ENCODE measurements around the gene CDK5RAP2.

DNA sequence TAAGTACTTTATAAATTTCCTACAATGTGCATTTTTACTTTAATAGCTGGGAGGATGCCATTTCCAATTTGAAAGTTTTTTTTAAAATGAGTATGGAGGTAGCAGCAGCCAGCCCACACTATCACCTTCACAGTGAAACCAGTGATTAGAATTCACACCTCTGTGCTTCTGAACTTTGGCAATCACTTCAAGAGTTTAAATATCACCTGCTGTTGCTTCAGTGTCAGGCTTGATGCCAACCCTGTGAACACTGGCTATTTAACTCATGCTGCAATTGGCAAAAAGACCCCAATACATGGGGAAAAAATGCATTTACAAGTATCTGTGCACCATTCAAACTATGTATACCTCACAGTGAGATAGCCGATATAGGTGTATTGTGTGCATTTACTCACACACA lies 57.4 kb downstream of the CDK5RAP2 start:
- TF ChIP-seq, protein P1, sequence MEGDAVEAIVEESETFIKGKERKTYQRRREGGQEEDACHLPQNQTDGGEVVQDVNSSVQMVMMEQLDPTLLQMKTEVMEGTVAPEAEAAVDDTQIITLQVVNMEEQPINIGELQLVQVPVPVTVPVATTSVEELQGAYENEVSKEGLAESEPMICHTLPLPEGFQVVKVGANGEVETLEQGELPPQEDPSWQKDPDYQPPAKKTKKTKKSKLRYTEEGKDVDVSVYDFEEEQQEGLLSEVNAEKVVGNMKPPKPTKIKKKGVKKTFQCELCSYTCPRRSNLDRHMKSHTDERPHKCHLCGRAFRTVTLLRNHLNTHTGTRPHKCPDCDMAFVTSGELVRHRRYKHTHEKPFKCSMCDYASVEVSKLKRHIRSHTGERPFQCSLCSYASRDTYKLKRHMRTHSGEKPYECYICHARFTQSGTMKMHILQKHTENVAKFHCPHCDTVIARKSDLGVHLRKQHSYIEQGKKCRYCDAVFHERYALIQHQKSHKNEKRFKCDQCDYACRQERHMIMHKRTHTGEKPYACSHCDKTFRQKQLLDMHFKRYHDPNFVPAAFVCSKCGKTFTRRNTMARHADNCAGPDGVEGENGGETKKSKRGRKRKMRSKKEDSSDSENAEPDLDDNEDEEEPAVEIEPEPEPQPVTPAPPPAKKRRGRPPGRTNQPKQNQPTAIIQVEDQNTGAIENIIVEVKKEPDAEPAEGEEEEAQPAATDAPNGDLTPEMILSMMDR (IDR thresholded peaks at IDR 0.05) = no peak
- TF ChIP-seq POLR2A (IDR thresholded peaks at IDR 0.05) = no peak
